A549 (cell line): ENCODE results near the gene CDC16. TPM values are rescaled to one million over a fixed set of nuclear protein-coding genes. Genes with fewer than 3 reads are reported as not detected.

Source experiments
- ATAC-seq, 2 experiments: fragments of 200-7000 bp in 1 of 2; fragments of >200 bp in 1 of 2; cut with Nextera tagmentation in 1 of 2; cut with Tn5 transposase in 1 of 2; 3 replicates each; pipeline versions ENCODE4 v1.8.0 to v1.9.1; 2018 to 2020; ENCODE audit warnings: mild to moderate bottlenecking in 1 of 2, moderate library complexity in 1 of 2
- CTCF ChIA-PET: fragments of 300-600 bp; sonication (Branson Sonifier 250); formaldehyde crosslinking; extraction: SDS; loops from one replicate; lab custom pipeline; 2021; ENCODE audit warnings: antibody characterized with exemption, inconsistent platforms; lab: Yijun Ruan, JAX
- POLR2A ChIA-PET: fragments of 350-600 bp; formaldehyde crosslinking; extraction: SDS; loops from one replicate; lab custom pipeline; 2021; ENCODE audit warnings: antibody characterized with exemption, inconsistent platforms; lab: Yijun Ruan, JAX
- DNase-seq, 2 experiments: peaks; one replicate each; pipeline versions ENCODE4 v3.0.0 to v3.0.0-alpha.2; 2011 to 2016; ENCODE audit warnings: low read depth in 1 of 2, low spot score in 1 of 2
- FAIRE-seq: peaks from 2 replicates; lab custom pipeline; 2011; peaks lifted over from hg19 to GRCh38; lab: Jason Lieb, UNC
- H3K27ac ChIP-seq, 2 experiments: fragments of >200 bp; sonication (Bioruptor Twin); formaldehyde crosslinking; 3 replicates each; pipeline ENCODE4 v1.5.1; 2016 to 2017
- H3K4me1 ChIP-seq: fragments of >200 bp; sonication (Bioruptor Twin); formaldehyde crosslinking; 3 replicates; pipeline ENCODE4 v1.6.1; 2016
- H3K4me2 ChIP-seq: fragments of >200 bp; sonication (Bioruptor Twin); formaldehyde crosslinking; 3 replicates; pipeline ENCODE4 v1.6.1; 2016
- H3K4me3 ChIP-seq: fragments of >200 bp; sonication (Bioruptor Twin); formaldehyde crosslinking; 3 replicates; pipeline ENCODE4 v1.5.1; 2016
- H3K9me3 ChIP-seq: fragments of >200 bp; sonication (Bioruptor Twin); formaldehyde crosslinking; 3 replicates; pipeline ENCODE4 v1.6.1; 2016
- BHLHE40 ChIP-seq: IDR thresholded peaks from 2 replicates; pipeline ENCODE4 v1.6.1; 2012; ENCODE audit warnings: low read depth, low read length, inconsistent platforms
- CHD4 ChIP-seq: fragments of 200-600 bp; sonication (generic); IDR thresholded peaks from 2 replicates; pipeline ENCODE4 v1.6.1; 2016; ENCODE audit warnings: antibody characterized with exemption, mild to moderate bottlenecking, borderline replicate concordance
- EHMT2 ChIP-seq: fragments of 200-600 bp; sonication (generic); IDR thresholded peaks from 2 replicates; pipeline ENCODE4 v1.6.1; 2016; ENCODE audit warnings: antibody characterized with exemption, low read depth, mild to moderate bottlenecking, moderate library complexity
- EP300 ChIP-seq, 2 experiments: fragments of >200 bp; sonication (Bioruptor Twin); formaldehyde crosslinking; IDR thresholded peaks; 2 replicates in 1 of 2; 3 replicates in 1 of 2; pipeline ENCODE4 v1.6.1; 2016 to 2017
- FOSB ChIP-seq: fragments of 250-450 bp; sonication (Bioruptor Pico); IDR thresholded peaks from 2 replicates; pipeline ENCODE4 v1.5.0; 2020; ENCODE audit warnings: mild to moderate bottlenecking, moderate library complexity
- HES2 ChIP-seq: fragments of >200 bp; sonication (Bioruptor Twin); formaldehyde crosslinking; IDR thresholded peaks from 2 replicates; pipeline ENCODE4 v1.6.1; 2016
- JUNB ChIP-seq: fragments of >200 bp; sonication (Bioruptor Twin); formaldehyde crosslinking; IDR thresholded peaks from 2 replicates; pipeline ENCODE4 v1.6.1; 2016
- MAFK ChIP-seq: fragments of 450-650 bp; IDR thresholded peaks from 2 replicates; pipeline ENCODE4 v1.6.1; 2014; ENCODE audit not compliant: partially characterized antibody
- MAX ChIP-seq: IDR thresholded peaks from 2 replicates; pipeline ENCODE4 v1.6.1; 2012
- MAZ ChIP-seq: fragments of 150-350 bp; IDR thresholded peaks from 2 replicates; pipeline ENCODE4 v1.6.1; 2014; ENCODE audit warnings: antibody characterized with exemption, low read depth, low read length, borderline replicate concordance
- NFE2L2 ChIP-seq: fragments of 150-350 bp; conservative IDR thresholded peaks from 2 replicates; pipeline ENCODE4 v1.6.1; 2014; ENCODE audit warnings: low read length
- POLR2A ChIP-seq: IDR thresholded peaks from 2 replicates; pipeline ENCODE4 v1.6.1; 2012; ENCODE audit warnings: mild to moderate bottlenecking, low read length
- RAD21 ChIP-seq, 2 experiments: fragments of >200 bp in 1 of 2; sonication (Bioruptor Twin) in 1 of 2; formaldehyde crosslinking in 1 of 2; IDR thresholded peaks in 1 of 2; conservative IDR thresholded peaks in 1 of 2; 2 replicates in 1 of 2; 3 replicates in 1 of 2; pipeline ENCODE4 v1.6.1; 2012 to 2018; ENCODE audit warnings: inconsistent platforms in 1 of 2
- RARB ChIP-seq: fragments of 250-450 bp; sonication (Bioruptor Pico); IDR thresholded peaks from 2 replicates; pipeline ENCODE4 v1.8.0; 2021; ENCODE audit warnings: mild to moderate bottlenecking, moderate library complexity
- RCOR1 ChIP-seq: fragments of 150-350 bp; IDR thresholded peaks from 2 replicates; pipeline ENCODE4 v1.6.1; 2014; ENCODE audit warnings: antibody characterized with exemption, low read length, low read depth
- REST ChIP-seq: fragments of 200-600 bp; sonication (generic); IDR thresholded peaks from 2 replicates; pipeline ENCODE4 v1.6.1; 2016; ENCODE audit warnings: antibody characterized with exemption, mild to moderate bottlenecking, moderate library complexity
- RNF2 ChIP-seq: fragments of 200-600 bp; sonication (generic); IDR thresholded peaks from 2 replicates; pipeline ENCODE4 v1.6.1; 2016; ENCODE audit warnings: low read depth, mild to moderate bottlenecking, antibody characterized with exemption, moderate library complexity, borderline replicate concordance
- SMC3 ChIP-seq: fragments of >200 bp; sonication (Bioruptor Twin); formaldehyde crosslinking; IDR thresholded peaks from 3 replicates; pipeline ENCODE4 v1.6.1; 2018; ENCODE audit warnings: inconsistent platforms
- WGBS: methylation state at CpG from one replicate; pipeline ENCODE4 v1.1.6; 2017; ENCODE audit errors: missing lambda C conversion rate; 5-methylcytosine and 5-hydroxymethylcytosine counted together
- polyA plus RNA-seq, 4 experiments: library from polyadenylated mRNA; depleted of rRNA in 3 of 4; stranded (reverse); fragments of >200 nt; fragmentation: RNase III in 1 of 4; extraction: RNeasy Plus Mini Kit Qiagen cat#74134 plus additional on column Dnase treatment in 1 of 4; gene quantifications; 2 replicates in 3 of 4; 3 replicates in 1 of 4; pipeline ENCODE4 v1.2.3, GENCODE V29; 2011 to 2017

Gene CDC16
- polyA plus RNA-seq, 2 of the 4 experiments (the other 2 are of a cell fraction), result 42.4 to 85.0 TPM

- no peak for TF ChIP-seq RAD21 (conservative IDR thresholded peaks at IDR 0.05 in 1 of 2, IDR thresholded peaks at IDR 0.05 in 1 of 2)
- no peak for TF ChIP-seq POLR2A
- no peak for TF ChIP-seq SMC3
- no peak for TF ChIP-seq MAX
- no peak for TF ChIP-seq RARB (CRISPR knock-in tag)
- no peak for TF ChIP-seq BHLHE40
- ATAC-seq (no peak), FAIRE-seq (no peak), DNase-seq (no peak)
- no peak overlapping the region for H3K4me3 ChIP-seq
- no peaks in the 10 kb centered on the region for H3K4me1 ChIP-seq
- ChIA-PET POLR2A (no interaction called here), CTCF (interaction anchor here (0.7 to 1.3 kb wide), 3 partner anchors 17 to 203 kb away, joined by 3 to 4 read pairs (median 3); no protein-coding TSS in a partner anchor)
- no peak overlapping the region for H3K4me2 ChIP-seq
- no peak overlapping the region for H3K27ac ChIP-seq
- 24% methylated on average over 4 of the region's 6 CpGs for WGBS
- H3K9me3 ChIP-seq, result peaks cover 10% of the 10 kb centered on the region; the same call in 2 of the 3 replicates
These were observed 32.1 kb upstream of the CDC16 start for GRCh38 chr13:114202581-114202980.

- CTCF ChIA-PET, result no interaction called here
- Histone ChIP-seq H3K9me3 (peaks cover 12% of the 10 kb centered on the region; the same call in 2 of the 3 replicates), H3K4me3 (no peak overlapping the region), H3K27ac (no peak overlapping the region)
- FAIRE-seq, result no peak
- no peak for TF ChIP-seq JUNB
- no peak for TF ChIP-seq EHMT2
- no peak for TF ChIP-seq EP300 (IDR thresholded peaks at IDR 0.05)
- TF ChIP-seq REST, result no peak
- TF ChIP-seq MAX, result no peak
- no peak for TF ChIP-seq MAZ
- TF ChIP-seq HES2, result no peak
- no peak for TF ChIP-seq NFE2L2
- no peak for TF ChIP-seq FOSB (CRISPR knock-in tag)
- no peak for TF ChIP-seq MAFK
- TF ChIP-seq, all 56 proteins: peak for 0
- Histone ChIP-seq H3K4me1 (no peaks in the 10 kb centered on the region), H3K4me2 (no peak overlapping the region)
- WGBS, result 78% methylated on average over 4 of the region's 4 CpGs
- ATAC-seq, result no peak
- no peak for DNase-seq
- POLR2A ChIA-PET, result no interaction called here
These were observed 31.2 kb upstream of the CDC16 start for GRCh38 chr13:114203536-114203935.

GRCh38 chr13:114204894-114205293 lies 29.8 kb upstream of the CDC16 start:
- Histone ChIP-seq H3K4me2 (no peak overlapping the region), H3K4me1 (no peaks in the 10 kb centered on the region), H3K9me3 (peaks cover 12% of the 10 kb centered on the region; the same call in 2 of the 3 replicates), H3K27ac (no peak overlapping the region), H3K4me3 (no peak overlapping the region)
- ChIA-PET CTCF (no interaction called here), POLR2A (no interaction called here)
- TF ChIP-seq RCOR1 (no peak), CHD4 (no peak), RNF2 (no peak), MAX (no peak)
- ATAC-seq (no peak), FAIRE-seq (no peak), DNase-seq (no peak)
- WGBS, result 64% methylated on average over 4 of the region's 4 CpGs
